ENCODE data around the gene ZBED2.

DNA sequence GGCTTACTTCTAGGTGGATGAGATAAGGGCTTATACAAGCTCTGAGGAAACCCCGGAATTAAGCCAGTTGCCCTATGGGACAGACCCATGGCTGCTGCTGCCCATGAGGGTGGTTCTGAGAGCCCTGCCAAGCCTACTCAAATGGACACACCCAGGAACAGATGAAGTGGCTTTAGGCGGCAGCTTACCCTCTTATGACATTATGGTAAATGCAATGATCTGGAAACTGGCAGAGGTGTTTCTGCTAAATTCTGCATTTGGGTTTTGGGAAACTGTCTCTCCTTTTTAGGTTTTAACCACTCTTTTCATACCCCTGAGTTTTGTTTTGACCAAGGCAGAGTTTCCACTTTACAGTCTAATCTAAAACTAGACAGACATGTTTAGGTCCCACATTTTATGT, 9.0 kb upstream of the ZBED2 start:
- TF ChIP-seq POLR2AphosphoS5 (IDR thresholded peaks at IDR 0.05) (no peak), EP300 (IDR thresholded peaks at IDR 0.05; ENCODE audit: low read depth) (no peak), POLR2A (IDR thresholded peaks at IDR 0.05) (no peak)
- TF ChIP-seq, protein P1, sequence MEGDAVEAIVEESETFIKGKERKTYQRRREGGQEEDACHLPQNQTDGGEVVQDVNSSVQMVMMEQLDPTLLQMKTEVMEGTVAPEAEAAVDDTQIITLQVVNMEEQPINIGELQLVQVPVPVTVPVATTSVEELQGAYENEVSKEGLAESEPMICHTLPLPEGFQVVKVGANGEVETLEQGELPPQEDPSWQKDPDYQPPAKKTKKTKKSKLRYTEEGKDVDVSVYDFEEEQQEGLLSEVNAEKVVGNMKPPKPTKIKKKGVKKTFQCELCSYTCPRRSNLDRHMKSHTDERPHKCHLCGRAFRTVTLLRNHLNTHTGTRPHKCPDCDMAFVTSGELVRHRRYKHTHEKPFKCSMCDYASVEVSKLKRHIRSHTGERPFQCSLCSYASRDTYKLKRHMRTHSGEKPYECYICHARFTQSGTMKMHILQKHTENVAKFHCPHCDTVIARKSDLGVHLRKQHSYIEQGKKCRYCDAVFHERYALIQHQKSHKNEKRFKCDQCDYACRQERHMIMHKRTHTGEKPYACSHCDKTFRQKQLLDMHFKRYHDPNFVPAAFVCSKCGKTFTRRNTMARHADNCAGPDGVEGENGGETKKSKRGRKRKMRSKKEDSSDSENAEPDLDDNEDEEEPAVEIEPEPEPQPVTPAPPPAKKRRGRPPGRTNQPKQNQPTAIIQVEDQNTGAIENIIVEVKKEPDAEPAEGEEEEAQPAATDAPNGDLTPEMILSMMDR (IDR thresholded peaks at IDR 0.05) = no peak
